HepG2 (cell line): Measurements from ENCODE around the gene MED13L.

Experiments used
- ATF6 ChIP-seq: sonication (generic); formaldehyde crosslinking; conservative IDR thresholded peaks from 2 replicates; pipeline ENCODE4 v1.4.0; 2020; ENCODE audit warnings: missing genetic modification reagents
- CEBPZ ChIP-seq: IDR thresholded peaks from 2 replicates; pipeline ENCODE4 v1.6.1; 2012; ENCODE audit warnings: low read length, improper control_type of control experiment
- GABPA ChIP-seq, 2 experiments: IDR thresholded peaks; 2 replicates each; pipeline ENCODE4 v1.6.1; 2011 to 2016; ENCODE audit warnings: low read depth in 2 of 2, low read length in 1 of 2, missing biosample characterization in 1 of 2, missing genetic modification characterization in 1 of 2
- NFIC ChIP-seq: IDR thresholded peaks from 2 replicates; pipeline ENCODE4 v1.6.1; 2012; ENCODE audit warnings: mild to moderate bottlenecking, low read length, inconsistent platforms
- POLR2AphosphoS5 ChIP-seq: IDR thresholded peaks from 2 replicates; pipeline ENCODE4 v1.6.1; 2012; ENCODE audit warnings: low read depth, low read length
- POLR2G ChIP-seq: fragments of 200-400 bp; formaldehyde crosslinking; IDR thresholded peaks from 2 replicates; pipeline ENCODE4 v1.6.1; 2018; ENCODE audit warnings: mild to moderate bottlenecking, low read depth, low read length, moderate library complexity
- SIN3A ChIP-seq: IDR thresholded peaks from 2 replicates; pipeline ENCODE4 v1.6.1; 2011; ENCODE audit warnings: low read depth, mild to moderate bottlenecking, control low read depth, low read length, borderline replicate concordance
- SNAPC2 ChIP-seq: sonication (generic); formaldehyde crosslinking; IDR thresholded peaks from 2 replicates; pipeline ENCODE4 v1.8.1; 2022; ENCODE audit warnings: mild to moderate bottlenecking, missing genetic modification reagents
- SP1 ChIP-seq, 2 experiments: fragments of 450-650 bp in 1 of 2; sonication (generic) in 1 of 2; formaldehyde crosslinking in 1 of 2; IDR thresholded peaks; 2 replicates each; pipeline versions ENCODE4 v1.4.0 to v1.6.1; 2016 to 2020; ENCODE audit warnings: missing genetic modification reagents in 1 of 2
- TARDBP ChIP-seq: sonication (generic); formaldehyde crosslinking; IDR thresholded peaks from 2 replicates; pipeline ENCODE4 v1.8.0; 2022; ENCODE audit warnings: mild to moderate bottlenecking, missing genetic modification reagents
- ZNF260 ChIP-seq: sonication (generic); formaldehyde crosslinking; IDR thresholded peaks from 2 replicates; pipeline ENCODE4 v1.4.0; 2020; ENCODE audit warnings: missing genetic modification reagents, low read depth, mild to moderate bottlenecking, borderline replicate concordance

GRCh38 chr12:116276652-116277466 is 634 bp downstream of the MED13L start:
- TF ChIP-seq POLR2AphosphoS5, result peak; percentile 31; the same call in 1 of the 2 replicates
- TF ChIP-seq TARDBP, result no peak
- no peak for TF ChIP-seq CEBPZ
- no peak for TF ChIP-seq ZNF260
- no peak for TF ChIP-seq SIN3A
- no peak for TF ChIP-seq GABPA (IDR thresholded peaks at IDR 0.05; ENCODE audit: low read depth, low read length)
- TF ChIP-seq GABPA (CRISPR knock-in tag; IDR thresholded peaks at IDR 0.05; ENCODE audit: low read depth), result no peak
- no peak for TF ChIP-seq SNAPC2 (CRISPR knock-in tag)
- TF ChIP-seq ATF6 (CRISPR knock-in tag), result no peak
- no peak for TF ChIP-seq POLR2G
- no peak for TF ChIP-seq NFIC
- no peak for TF ChIP-seq SP1 (IDR thresholded peaks at IDR 0.05)
- no peak for TF ChIP-seq SP1 (CRISPR knock-in tag; IDR thresholded peaks at IDR 0.05)
